Stimulated activated CD4-positive, alpha-beta T cell treated with anti-CD3 and anti-CD28 coated beads, Interleukin-15, amount 100 ng/mL, for 48 hours (primary cell): Measurements from ENCODE around the gene HELZ2.

ENCODE experiments used
- DNase-seq, 2 donors: peaks; one replicate each; pipeline ENCODE4 v3.0.0-alpha.2; 2020; ENCODE audit warnings: low read depth in 2 of 2

Gene HELZ2

DNA sequence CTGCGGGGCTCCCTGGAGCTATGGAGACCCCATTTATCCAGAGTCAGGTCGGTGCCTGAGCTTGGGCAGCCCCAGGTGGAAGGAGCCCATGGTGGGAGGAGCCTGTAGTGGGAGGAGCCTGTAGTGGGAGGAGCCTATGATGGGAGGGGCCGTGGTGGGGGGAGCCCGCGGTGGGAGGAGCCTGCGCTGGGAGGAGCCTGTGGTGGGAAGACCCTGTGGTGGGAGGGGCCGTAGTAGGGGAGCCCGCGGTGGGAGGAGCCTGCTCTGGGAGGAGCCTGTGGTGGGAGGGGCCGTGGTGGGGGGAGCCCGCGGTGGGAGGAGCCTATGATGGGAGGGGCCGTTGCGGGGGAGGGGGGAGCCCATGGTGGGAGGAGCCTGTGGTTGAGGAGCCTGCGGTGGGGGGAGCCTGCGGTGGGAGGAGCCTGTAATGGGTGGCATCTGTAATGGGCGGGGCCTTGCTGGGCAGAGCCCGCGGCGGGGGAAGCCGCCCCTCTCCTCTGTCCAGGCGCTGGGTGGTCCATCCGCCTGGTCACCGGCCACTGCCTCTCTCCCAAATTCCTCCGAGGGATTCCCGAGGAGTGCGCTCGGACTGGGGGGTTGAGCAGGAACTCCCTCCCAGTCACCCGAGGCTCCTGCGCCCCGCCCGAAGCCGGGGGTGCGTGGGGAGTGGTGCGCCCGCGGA, 20.6 kb downstream of the HELZ2 start:
- peak; percentile 87 to 90 for DNase-seq

DNA sequence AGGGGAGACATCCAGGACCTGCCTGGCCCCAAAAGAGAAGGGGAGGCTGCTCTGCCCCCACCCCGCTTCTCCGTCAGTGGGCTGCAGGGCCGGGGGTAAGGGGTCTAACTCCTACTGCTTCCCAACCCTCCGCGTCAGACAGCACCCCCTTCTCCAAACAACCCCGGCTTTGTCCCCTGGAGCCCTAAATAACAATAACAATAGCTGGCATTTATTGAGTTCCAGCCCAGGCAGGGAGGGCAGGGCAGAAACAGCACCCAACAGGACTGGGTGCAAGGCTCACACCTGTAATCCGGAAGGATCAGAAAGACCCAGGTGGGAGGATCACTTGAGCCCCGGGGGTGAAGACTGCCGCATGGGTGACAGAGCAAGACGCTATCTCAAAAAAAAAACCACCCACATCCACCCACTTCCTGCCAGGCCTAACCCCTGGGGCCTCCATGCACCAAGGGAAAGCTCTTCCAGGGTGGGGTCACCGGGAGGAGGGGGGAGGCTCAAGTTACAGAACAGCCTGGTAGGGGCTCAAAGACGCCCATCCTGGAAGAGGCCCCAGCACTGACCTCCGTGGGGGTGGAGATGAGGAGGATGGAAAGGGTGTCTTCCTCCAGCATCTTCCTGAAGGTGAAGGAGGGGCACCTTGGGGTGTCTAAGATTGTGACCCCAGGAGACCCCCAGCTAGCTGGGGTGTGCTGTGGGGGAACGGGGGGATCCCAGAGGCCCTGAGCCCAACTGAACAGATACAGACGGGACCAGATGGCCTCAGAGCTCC, 21.4 kb downstream of the HELZ2 start:
- no peak for DNase-seq

GRCh38 chr20:63551068-63551467, 23.0 kb downstream of the HELZ2 start:
- no peak for DNase-seq

GRCh38 chr20:63549679-63550282, 24.3 kb downstream of the HELZ2 start:
- DNase-seq, result no peak

DNA sequence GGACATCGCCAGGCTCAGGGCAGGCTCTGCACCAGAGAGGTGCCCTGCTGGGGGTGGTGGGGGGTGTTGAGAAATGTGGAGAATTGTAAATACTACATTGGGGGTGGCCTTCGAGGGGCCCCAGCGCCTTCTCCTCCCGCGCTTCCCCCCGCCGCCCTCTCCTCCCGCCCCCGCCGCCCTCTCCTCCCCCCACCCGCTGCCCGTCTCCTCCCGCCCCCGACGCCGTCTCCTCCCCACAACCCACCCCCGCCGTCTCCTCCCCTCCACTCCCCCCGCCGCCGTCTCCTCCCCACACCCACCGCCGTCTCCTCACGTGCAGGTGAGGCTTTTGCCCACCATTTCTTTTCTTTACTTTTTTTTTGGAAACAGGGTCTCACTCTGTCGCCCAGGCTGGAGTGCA, 25.0 kb downstream of the HELZ2 start:
- DNase-seq, result no peak

GRCh38 chr20:63548542-63548941, 25.5 kb downstream of the HELZ2 start:
- DNase-seq, result no peak

DNA sequence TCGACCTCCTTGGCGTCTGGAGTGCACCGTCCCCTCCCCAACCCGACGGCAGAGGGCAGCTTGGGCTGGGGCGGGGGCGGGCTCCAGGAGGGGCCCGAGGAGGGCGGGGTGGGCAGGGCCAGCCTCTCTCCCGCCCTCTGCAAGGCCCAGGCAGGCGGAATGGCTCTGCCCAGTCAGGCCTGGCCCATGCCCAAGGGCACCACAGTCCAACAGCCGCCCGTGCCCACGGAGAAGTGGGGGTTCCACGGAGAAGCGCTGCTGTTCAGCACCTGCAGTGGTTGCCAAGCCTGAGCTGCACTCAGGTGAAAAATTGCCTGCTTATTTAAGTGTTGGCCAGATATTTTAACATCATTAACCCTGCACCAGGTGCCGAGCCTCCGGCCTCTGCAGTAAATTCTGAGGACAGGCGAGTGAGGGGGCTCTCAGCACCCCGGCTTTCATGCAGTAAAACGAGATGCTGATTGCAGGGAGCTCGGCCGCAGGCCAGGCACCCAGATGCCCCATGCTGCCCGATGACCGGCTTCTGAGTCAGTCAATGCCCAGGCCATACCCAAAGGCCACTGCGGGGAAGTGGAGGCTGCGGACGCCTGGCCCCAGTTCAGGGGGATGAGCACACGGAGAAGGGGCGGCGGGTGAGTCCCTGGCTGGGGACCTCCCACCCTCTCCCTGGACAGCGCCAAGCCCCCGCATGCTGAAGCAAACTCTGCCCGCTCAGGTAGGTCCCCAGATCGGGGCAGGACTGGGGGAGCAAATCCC, 26.1 kb downstream of the HELZ2 start, which contains the start of gene SRMS:
TSS of gene SRMS (minus strand) at position 25 of the 756 bp plus-strand sequence. CDS start 286 bp downstream, outside the sequence.
- DNase-seq, result no peak

GRCh38 chr20:63546956-63547724, 26.9 kb downstream of the HELZ2 start:
- DNase-seq, result no peak

DNA sequence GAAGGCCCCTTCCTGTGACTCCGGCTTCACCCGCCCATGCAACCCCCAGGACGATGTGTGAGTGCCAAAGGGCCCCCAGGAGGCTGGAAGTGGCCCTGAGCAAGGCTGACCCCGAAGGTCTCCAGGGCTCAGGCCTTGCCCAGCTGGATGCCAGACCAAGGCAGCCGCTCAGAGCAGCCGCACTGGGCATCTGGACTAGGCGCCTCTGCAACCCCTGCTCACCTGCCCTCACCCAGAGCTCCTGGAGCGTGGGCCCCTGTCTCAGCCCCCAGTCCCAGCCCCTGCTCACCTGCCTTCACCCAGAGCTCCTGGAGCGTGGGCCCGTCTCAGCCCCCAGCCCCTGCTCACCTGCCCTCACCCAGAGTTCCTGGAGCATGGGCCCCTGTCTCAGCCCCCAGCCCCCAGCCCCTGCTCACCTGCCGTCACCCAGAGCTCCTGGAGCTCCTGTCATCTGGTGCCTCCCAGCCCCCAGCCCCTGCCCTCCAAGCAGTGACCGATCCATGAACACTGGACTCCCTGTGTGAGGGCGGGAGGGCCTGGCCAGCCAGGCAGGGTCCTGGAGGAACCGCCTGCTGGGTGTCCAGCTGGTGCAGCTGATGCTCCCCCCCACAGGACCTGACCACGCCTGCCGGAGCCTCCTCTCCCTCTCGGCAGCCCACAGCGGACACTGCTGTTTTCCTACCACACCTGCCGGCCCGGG, 27.6 kb downstream of the HELZ2 start:
- DNase-seq, result no peak

DNA sequence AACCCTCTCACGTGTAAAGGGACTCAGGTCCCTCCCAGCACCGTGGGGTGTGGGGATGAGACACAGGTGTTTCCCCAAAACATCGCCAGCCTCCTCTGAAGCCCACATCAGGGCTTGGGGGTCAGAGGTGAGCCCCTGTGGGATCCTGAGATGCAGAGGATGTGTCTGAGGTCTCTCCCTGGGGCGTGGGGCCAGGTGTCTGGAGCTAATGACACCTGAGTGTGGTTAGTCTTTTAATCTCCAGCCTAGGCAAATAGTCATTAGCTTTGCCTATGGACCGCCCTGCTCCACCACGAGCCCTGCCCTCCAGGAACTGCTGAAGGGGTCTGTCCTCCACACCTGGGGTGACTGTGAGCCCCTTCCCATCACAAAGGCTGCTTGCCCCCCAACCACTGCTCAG, 28.2 kb downstream of the HELZ2 start:
- no peak for DNase-seq

DNA sequence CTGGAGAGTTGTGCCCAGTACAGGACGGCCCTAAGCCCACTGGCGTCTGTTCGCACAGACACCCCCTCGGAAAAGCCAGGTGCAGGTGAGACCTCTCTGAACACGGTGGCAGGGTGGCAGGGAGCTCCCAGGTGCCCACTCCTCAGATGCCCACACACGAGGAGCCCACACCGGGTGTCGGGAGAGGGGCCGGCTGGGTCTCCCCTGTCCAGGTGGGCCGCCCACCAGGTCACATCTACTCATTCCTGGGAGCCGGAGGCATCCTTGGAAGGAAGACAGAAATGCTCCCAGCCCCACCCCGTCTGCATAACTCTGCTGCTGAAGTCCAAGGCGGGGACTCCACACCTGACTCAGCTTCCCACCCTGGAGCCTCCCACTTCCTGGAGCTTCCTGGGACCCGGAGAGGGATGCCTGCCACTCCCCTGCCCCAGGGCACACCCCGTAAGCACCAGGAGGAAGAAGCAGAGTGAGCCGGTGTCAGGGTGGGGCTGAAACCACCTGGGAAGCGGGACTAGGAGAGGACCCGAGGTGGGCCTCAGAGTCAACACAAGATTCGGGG, 29.0 kb downstream of the HELZ2 start:
- no peak for DNase-seq

GRCh38 chr20:63544241-63544957, 29.6 kb downstream of the HELZ2 start:
- no peak for DNase-seq

GRCh38 chr20:63543733-63544132, 30.3 kb downstream of the HELZ2 start:
- DNase-seq, result no peak

GRCh38 chr20:63543131-63543530, 30.9 kb downstream of the HELZ2 start:
- DNase-seq, result no peak

GRCh38 chr20:63542696-63543095, 31.3 kb downstream of the HELZ2 start:
- no peak for DNase-seq

DNA sequence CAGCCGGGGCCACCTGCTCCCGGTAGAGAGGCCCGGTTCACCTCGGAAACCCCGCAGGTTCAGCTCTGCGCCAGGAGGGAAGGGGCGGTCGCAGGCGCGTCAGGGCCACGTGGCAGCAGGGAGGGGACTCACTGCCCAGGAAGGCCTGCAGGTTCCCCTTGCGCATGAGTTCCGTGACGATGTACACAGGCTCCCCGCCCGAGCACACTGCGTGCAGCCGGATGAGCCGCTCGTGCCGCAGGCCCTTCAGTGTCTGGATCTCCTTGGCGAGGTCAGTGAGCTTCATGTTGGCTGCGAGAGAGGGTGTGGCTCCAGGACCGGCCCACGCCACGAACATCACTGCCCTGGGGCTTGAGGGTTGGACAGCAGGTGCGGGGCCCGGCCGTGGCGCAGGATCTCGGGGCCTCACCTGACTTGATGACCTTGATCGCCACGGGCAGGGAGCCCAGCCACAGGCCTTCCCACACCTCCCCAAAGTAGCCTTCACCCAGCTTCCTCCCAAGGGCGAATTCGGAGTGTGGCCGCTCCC, 31.9 kb downstream of the HELZ2 start:
- DNase-seq, result no peak

GRCh38 chr20:63541371-63541770, 32.7 kb downstream of the HELZ2 start:
- no peak for DNase-seq

- no peak for DNase-seq
Measured at GRCh38 chr20:63540417-63541186, 33.4 kb downstream of the HELZ2 start.
